Endodermal cell (in vitro differentiated cells): ENCODE data around the gene IMMP2L. TPM values are rescaled to one million over a fixed set of nuclear protein-coding genes. Genes with fewer than 3 reads are reported as not detected.
A peak's percentile ranks its signal among the peaks of the same experiment; 100 is the strongest.

Experiments used
- DNase-seq: peaks from one replicate; pipeline ENCODE4 v3.0.0-alpha.2; 2017
- H3K27ac ChIP-seq: 2 replicates; pipeline ENCODE4 v1.5.1; 2013; ENCODE audit warnings: mild to moderate bottlenecking, low read depth, low read length, moderate library complexity
- H3K27me3 ChIP-seq: 2 replicates; pipeline ENCODE4 v1.6.1; 2013; ENCODE audit warnings: mild to moderate bottlenecking, low read length, moderate library complexity; ENCODE audit not compliant: insufficient read depth, control insufficient read depth, poor library complexity, severe bottlenecking
- H3K36me3 ChIP-seq: 2 replicates; pipeline ENCODE4 v1.7.0; 2013; ENCODE audit warnings: mild to moderate bottlenecking, low read length, moderate library complexity; ENCODE audit not compliant: control insufficient read depth, insufficient read depth
- H3K4me1 ChIP-seq: one replicate; pipeline ENCODE4 v1.7.0; 2013; ENCODE audit warnings: low read length; ENCODE audit not compliant: control insufficient read depth, insufficient read depth
- H3K4me3 ChIP-seq: 2 replicates; pipeline ENCODE4 v1.5.1; 2013; ENCODE audit warnings: mild to moderate bottlenecking, low read length, moderate library complexity
- H3K9ac ChIP-seq: 2 replicates; pipeline ENCODE4 v1.6.1; 2013; ENCODE audit warnings: mild to moderate bottlenecking, low read length, moderate library complexity; ENCODE audit not compliant: poor library complexity, severe bottlenecking; ENCODE audit errors: extremely low read depth
- H3K9me3 ChIP-seq: 2 replicates; pipeline ENCODE4 v1.6.1; 2013; ENCODE audit warnings: mild to moderate bottlenecking, low read length, moderate library complexity; ENCODE audit not compliant: control insufficient read depth
- H3K27ac Mint-ChIP-seq: 2 replicates; pipeline ENCODE4 v1.8.0; 2020; ENCODE audit warnings: mixed read lengths
- H3K27me3 Mint-ChIP-seq: 2 replicates; pipeline ENCODE4 v1.8.0; 2021; ENCODE audit warnings: mild to moderate bottlenecking, mixed read lengths; ENCODE audit not compliant: insufficient read depth
- H3K36me3 Mint-ChIP-seq: 2 replicates; pipeline ENCODE4 v1.8.0; 2020; ENCODE audit warnings: low read depth, mixed read lengths
- H3K4me1 Mint-ChIP-seq: 2 replicates; pipeline ENCODE4 v1.8.0; 2020; ENCODE audit warnings: mixed read lengths
- H3K4me3 Mint-ChIP-seq: 2 replicates; pipeline ENCODE4 v1.8.0; 2020; ENCODE audit warnings: mild to moderate bottlenecking, moderate library complexity, mixed read lengths
- H3K9me3 Mint-ChIP-seq: 2 replicates; pipeline ENCODE4 v1.8.0; 2020; ENCODE audit warnings: mild to moderate bottlenecking, mixed read lengths
- WGBS, 2 experiments: methylation state at CpG; one replicate each; pipeline versions ENCODE4 v1.1.5 to v1.1.7; 2013; ENCODE audit warnings: missing lambda C conversion rate in 2 of 2, mixed read lengths in 1 of 2; ENCODE audit not compliant: insufficient coverage in 1 of 2, insufficient read length in 1 of 2; 5-methylcytosine and 5-hydroxymethylcytosine counted together
- total RNA-seq, 2 donors: library from RNA; stranded (reverse); fragmentation: NEBNext Ultra II Directional in 1 of 2; extraction: Animal tissue kit (Norgen Biotek cat#: 25700) in 1 of 2; gene quantifications; 2 replicates in 1 of 2; 3 replicates in 1 of 2; pipeline ENCODE4 v1.2.1, GENCODE V29; 2021
- TF ChIP-seq, protein P1 (sequence below): fragments of 200-600 bp; sonication (generic); conservative IDR thresholded peaks from 2 replicates; pipeline ENCODE4 v1.5.0; 2021; ENCODE audit warnings: antibody characterized with exemption, mild to moderate bottlenecking

IMMP2L gene
- total RNA-seq, 2 donors from 2014 or later: 17.7 to 19.4 TPM

DNA sequence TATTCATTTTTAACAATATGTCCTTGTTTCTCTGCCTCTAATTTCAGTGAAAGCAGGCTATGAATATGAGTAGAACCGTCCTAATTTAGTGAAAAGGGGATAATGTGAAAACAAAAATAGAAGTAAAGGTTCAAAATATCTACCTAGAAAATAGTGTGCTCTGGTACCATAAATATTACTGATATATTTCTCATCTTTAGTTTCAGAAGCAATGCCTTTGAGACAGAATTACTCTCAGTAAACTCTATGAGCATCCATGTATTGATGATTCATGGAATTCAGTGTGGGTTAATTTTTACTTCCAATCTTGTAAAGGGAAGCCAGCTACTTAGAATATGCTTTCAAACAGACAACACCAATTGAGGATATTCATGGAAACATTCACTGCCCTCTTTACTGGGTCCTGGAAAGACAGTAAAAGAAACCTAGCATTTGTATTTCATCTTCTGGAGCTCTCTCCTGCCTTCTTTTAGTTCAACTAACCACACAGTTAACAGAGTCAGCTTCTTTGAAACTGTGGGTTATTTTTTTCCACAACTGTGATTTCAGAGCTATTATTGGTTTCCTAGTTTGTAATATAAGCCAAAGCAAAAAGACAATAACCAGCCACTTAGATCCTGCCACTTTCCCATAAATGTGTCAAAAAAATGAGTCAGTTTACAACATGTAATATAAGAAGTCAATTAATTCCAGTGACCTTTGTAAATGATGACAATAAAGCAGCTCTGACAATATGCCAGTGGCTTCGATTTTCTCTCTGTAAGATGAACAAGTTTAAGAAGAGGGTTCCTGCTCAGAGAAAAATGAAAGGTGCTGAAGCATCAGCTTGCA, 469.7 kb downstream of the IMMP2L start:
- Mint-ChIP-seq H3K27me3 (no peaks in the 10 kb centered on the region), H3K36me3 (no peaks in the 10 kb centered on the region), H3K4me3 (peak overlapping the region; percentile 23), H3K27ac (no peak overlapping the region), H3K4me1 (peaks cover 60% of the 10 kb centered on the region), H3K9me3 (no peaks in the 10 kb centered on the region)
- TF ChIP-seq, protein P1, sequence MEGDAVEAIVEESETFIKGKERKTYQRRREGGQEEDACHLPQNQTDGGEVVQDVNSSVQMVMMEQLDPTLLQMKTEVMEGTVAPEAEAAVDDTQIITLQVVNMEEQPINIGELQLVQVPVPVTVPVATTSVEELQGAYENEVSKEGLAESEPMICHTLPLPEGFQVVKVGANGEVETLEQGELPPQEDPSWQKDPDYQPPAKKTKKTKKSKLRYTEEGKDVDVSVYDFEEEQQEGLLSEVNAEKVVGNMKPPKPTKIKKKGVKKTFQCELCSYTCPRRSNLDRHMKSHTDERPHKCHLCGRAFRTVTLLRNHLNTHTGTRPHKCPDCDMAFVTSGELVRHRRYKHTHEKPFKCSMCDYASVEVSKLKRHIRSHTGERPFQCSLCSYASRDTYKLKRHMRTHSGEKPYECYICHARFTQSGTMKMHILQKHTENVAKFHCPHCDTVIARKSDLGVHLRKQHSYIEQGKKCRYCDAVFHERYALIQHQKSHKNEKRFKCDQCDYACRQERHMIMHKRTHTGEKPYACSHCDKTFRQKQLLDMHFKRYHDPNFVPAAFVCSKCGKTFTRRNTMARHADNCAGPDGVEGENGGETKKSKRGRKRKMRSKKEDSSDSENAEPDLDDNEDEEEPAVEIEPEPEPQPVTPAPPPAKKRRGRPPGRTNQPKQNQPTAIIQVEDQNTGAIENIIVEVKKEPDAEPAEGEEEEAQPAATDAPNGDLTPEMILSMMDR: no peak
- 20 to 55% methylated on average over 1 to 2 of the region's 2 CpGs for WGBS, 2 experiments
- no peaks in the 10 kb centered on the region for H3K36me3 ChIP-seq
- peak overlapping the region; percentile 14 for H3K4me3 ChIP-seq
- no peak for DNase-seq
- H3K27ac ChIP-seq: peak overlapping the region; percentile 25
- H3K4me1 ChIP-seq: peaks cover 12% of the 10 kb centered on the region
- H3K27me3 ChIP-seq: no peaks in the 10 kb centered on the region
- no peaks in the 10 kb centered on the region for H3K9me3 ChIP-seq
- no peak overlapping the region for H3K9ac ChIP-seq

DNA sequence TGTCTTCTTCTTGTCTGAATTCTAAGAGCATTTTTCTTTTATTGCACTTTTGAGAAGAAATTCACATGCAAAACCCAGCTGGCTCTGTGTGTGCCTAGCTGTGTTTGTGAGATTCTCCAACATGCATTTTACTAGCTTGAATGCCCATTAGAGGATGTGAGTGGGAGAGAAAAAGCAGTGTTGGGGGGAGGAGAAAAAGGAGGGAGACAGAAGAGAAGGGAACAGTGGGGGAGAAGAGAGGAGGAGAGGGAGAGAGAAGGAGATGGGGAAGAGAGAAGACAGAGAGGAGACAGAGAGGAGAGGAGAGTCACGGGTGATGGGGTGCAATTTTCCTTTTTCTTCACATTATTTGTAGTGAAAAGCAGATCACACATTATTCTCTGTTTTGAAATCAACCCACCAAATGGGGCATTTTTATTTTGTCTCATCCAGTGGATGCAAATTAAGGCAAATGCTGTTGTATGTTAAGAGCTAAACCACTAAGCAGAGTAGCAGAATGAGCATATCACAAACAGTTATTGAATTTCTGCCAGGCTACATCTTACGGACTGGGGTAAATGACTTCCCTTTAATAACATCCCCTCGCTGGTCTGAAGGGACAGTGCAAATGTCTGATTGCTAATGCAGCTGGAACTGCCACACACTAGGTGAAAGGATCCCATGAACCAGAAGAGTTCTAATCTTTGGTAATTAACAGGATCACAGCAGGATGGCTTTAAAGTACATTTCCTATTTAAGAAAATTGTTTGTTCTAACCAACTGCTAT, 470.5 kb downstream of the IMMP2L start:
- Histone ChIP-seq H3K4me3 (peak overlapping the region; percentile 14), H3K36me3 (no peaks in the 10 kb centered on the region), H3K9me3 (no peaks in the 10 kb centered on the region), H3K4me1 (peaks cover 9% of the 10 kb centered on the region), H3K27ac (peak overlapping the region; percentile 7), H3K9ac (no peak overlapping the region), H3K27me3 (no peaks in the 10 kb centered on the region)
- Mint-ChIP-seq H3K4me1 (peaks cover 53% of the 10 kb centered on the region), H3K27ac (no peak overlapping the region), H3K36me3 (no peaks in the 10 kb centered on the region), H3K27me3 (no peaks in the 10 kb centered on the region), H3K4me3 (peak overlapping the region; percentile 23), H3K9me3 (no peaks in the 10 kb centered on the region)
- TF ChIP-seq, protein P1: no peak
- WGBS, 2 experiments: 40 to 57% methylated on average over 1 to 2 of the region's 3 CpGs
- DNase-seq: no peak

DNA sequence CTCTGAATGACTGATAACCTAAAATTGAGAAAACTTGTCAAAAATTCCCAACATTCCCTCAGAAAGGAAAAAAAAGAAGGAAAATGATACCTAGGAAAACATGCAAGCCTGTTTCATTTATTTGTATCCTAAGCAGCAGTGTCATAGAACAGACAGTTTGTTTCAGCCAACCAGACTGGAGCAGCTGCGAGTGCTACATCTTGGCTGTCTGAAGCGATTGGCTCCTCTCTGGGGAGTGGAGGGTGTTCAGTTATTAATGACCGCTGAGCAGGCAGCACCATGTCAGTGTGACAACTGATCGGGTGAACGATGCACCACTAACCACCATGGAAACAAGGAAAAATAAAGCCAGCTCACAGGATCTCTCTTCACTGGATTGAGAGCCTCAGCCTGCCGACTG, 471.4 kb downstream of the IMMP2L start, which contains the start of gene LRRN3:
TSS of gene LRRN3 (plus strand) at position 282 of the 400 bp plus-strand sequence. CDS start 31,646 bp downstream, outside the sequence.
- Mint-ChIP-seq H3K9me3 (no peaks in the 10 kb centered on the region), H3K27me3 (no peaks in the 10 kb centered on the region), H3K4me3 (peak within 1 kb of the TSS; percentile 23), H3K4me1 (peaks cover 44% of the 10 kb centered on the region), H3K27ac (no peak within 1 kb of the TSS), H3K36me3 (no peaks in the 10 kb centered on the region)
- Histone ChIP-seq H3K27ac (peak within 1 kb of the TSS; percentile 25), H3K4me3 (peak within 1 kb of the TSS; percentile 14), H3K36me3 (no peaks in the 10 kb centered on the region), H3K27me3 (no peaks in the 10 kb centered on the region), H3K4me1 (peaks cover 9% of the 10 kb centered on the region), H3K9ac (no peak within 1 kb of the TSS), H3K9me3 (no peaks in the 10 kb centered on the region)
- 8 to 74% methylated on average over 2 to 6 of the region's 6 CpGs for whole genome bisulfite sequencing, 2 experiments
- peak; percentile 58 for DNase-seq
- TF ChIP-seq, protein P1: no peak
